GM19025 (cell line): ENCODE results near the gene MRPL42.
"Not testable (repeated sequence)": the region's sequence is repeated elsewhere in the genome, so short reads cannot be mapped to it uniquely, and the experiment has no call there.

Source experiments
- ATAC-seq: cut with Tn5 transposase; IDR thresholded peaks from one replicate; pipeline ENCODE4 v1.9.1; 2021; ENCODE audit warnings: mild to moderate bottlenecking, low read depth, moderate library complexity; ENCODE audit not compliant: unreplicated experiment

MRPL42 gene

GRCh38 chr12:93467351-93468007 lies at the start of gene MRPL42:
Gene MRPL42, plus strand, starts transcription at chr12:93467514. Its CDS starts 1,772 bp downstream, at chr12:93469286.
- ATAC-seq, result peak; percentile 87

- no peak for ATAC-seq
Measured at GRCh38 chr12:93417967-93418480, 49.3 kb upstream of the MRPL42 start.

- ATAC-seq, result no peak
Measured at GRCh38 chr12:93419388-93420034, 47.8 kb upstream of the MRPL42 start.

GRCh38 chr12:93422050-93422449 lies 45.3 kb upstream of the MRPL42 start:
- no peak for ATAC-seq

GRCh38 chr12:93425736-93426411 lies 41.4 kb upstream of the MRPL42 start:
- ATAC-seq, result no peak

- no peak for ATAC-seq
Measured at GRCh38 chr12:93426412-93426805, 40.9 kb upstream of the MRPL42 start.

- ATAC-seq, result no peak
Measured at GRCh38 chr12:93427779-93428564, 39.3 kb upstream of the MRPL42 start.

GRCh38 chr12:93429448-93429847 lies 37.9 kb upstream of the MRPL42 start:
- ATAC-seq, result no peak

- ATAC-seq, result no peak
Measured at GRCh38 chr12:93429852-93430251, 37.5 kb upstream of the MRPL42 start.

GRCh38 chr12:93430280-93430679 lies 37.0 kb upstream of the MRPL42 start:
- ATAC-seq, result no peak

- ATAC-seq, result not testable (repeated sequence)
Measured at GRCh38 chr12:93432031-93432430, 35.3 kb upstream of the MRPL42 start.

- no peak for ATAC-seq
Measured at GRCh38 chr12:93434256-93434865, 33.0 kb upstream of the MRPL42 start.

GRCh38 chr12:93438266-93439050 lies 28.9 kb upstream of the MRPL42 start:
- no peak for ATAC-seq

GRCh38 chr12:93440043-93440835 lies 27.1 kb upstream of the MRPL42 start:
- no peak for ATAC-seq

GRCh38 chr12:93441081-93441616 lies 26.2 kb upstream of the MRPL42 start:
- ATAC-seq, result no peak

GRCh38 chr12:93441617-93442410 lies 25.5 kb upstream of the MRPL42 start, which contains the start of gene UBE2N:
Gene UBE2N, minus strand, starts transcription at chr12:93441947. Its CDS starts 63 bp downstream, at chr12:93441884.
- ATAC-seq, result peak; percentile 79
